Measurements from ENCODE around the gene FTSJ3.

The FTSJ3 gene

GRCh38 chr17:63833741-63834373, 6.4 kb upstream of the FTSJ3 start:
- Histone ChIP-seq H3K9me3 (ENCODE audit: severe bottlenecking) (no peaks in the 10 kb centered on the region), H3K36me3 (peaks cover 91% of the 10 kb centered on the region), H3K27me3 (ENCODE audit: insufficient read depth, low read depth, severe bottlenecking) (no peaks in the 10 kb centered on the region), H3K4me3 (ENCODE audit: low read depth, low read length) (no peak overlapping the region), H3K27ac (no peak overlapping the region)
- no peak for DNase-seq
- TF ChIP-seq CTCF (IDR thresholded peaks at IDR 0.05; ENCODE audit: low read depth, low read length) = no peak

GRCh38 chr17:63833026-63833740, 5.7 kb upstream of the FTSJ3 start:
- peaks cover 95% of the 10 kb centered on the region for H3K36me3 ChIP-seq
- H3K27ac ChIP-seq = peak overlapping the region; percentile 50
- H3K9me3 ChIP-seq (ENCODE audit: severe bottlenecking) = no peaks in the 10 kb centered on the region
- peak; percentile 84 for DNase-seq
- no peaks in the 10 kb centered on the region for H3K27me3 ChIP-seq (ENCODE audit: insufficient read depth, low read depth, severe bottlenecking)
- H3K4me3 ChIP-seq (ENCODE audit: low read depth, low read length) = no peak overlapping the region
- TF ChIP-seq CTCF (IDR thresholded peaks at IDR 0.05; ENCODE audit: low read depth, low read length) = no peak

- peaks cover 92% of the 10 kb centered on the region for H3K36me3 ChIP-seq
Observed at GRCh38 chr17:63832455-63832854, 5.0 kb upstream of the FTSJ3 start.

GRCh38 chr17:63832014-63832413, 4.6 kb upstream of the FTSJ3 start:
- Histone ChIP-seq H3K36me3 (peaks cover 90% of the 10 kb centered on the region), H3K27ac (peak overlapping the region; percentile 50), H3K9me3 (ENCODE audit: severe bottlenecking) (no peaks in the 10 kb centered on the region), H3K4me3 (ENCODE audit: low read depth, low read length) (no peak overlapping the region), H3K27me3 (ENCODE audit: insufficient read depth, low read depth, severe bottlenecking) (no peaks in the 10 kb centered on the region)
- TF ChIP-seq CTCF (IDR thresholded peaks at IDR 0.05; ENCODE audit: low read depth, low read length) = no peak
- no peak for DNase-seq

More at GRCh38 chr17:63832455-63832854, 5.0 kb upstream of the FTSJ3 start:
- no peak for TF ChIP-seq CTCF (IDR thresholded peaks at IDR 0.05; ENCODE audit: low read depth, low read length)
- no peaks in the 10 kb centered on the region for H3K9me3 ChIP-seq (ENCODE audit: severe bottlenecking)
- peak overlapping the region; percentile 50 for H3K27ac ChIP-seq
- no peak for DNase-seq
- no peak overlapping the region for H3K4me3 ChIP-seq (ENCODE audit: low read depth, low read length)
- no peaks in the 10 kb centered on the region for H3K27me3 ChIP-seq (ENCODE audit: insufficient read depth, low read depth, severe bottlenecking)

- no peaks in the 10 kb centered on the region for H3K9me3 ChIP-seq (ENCODE audit: severe bottlenecking)
- DNase-seq = no peak
- peaks cover 85% of the 10 kb centered on the region for H3K36me3 ChIP-seq
- no peak overlapping the region for H3K4me3 ChIP-seq (ENCODE audit: low read depth, low read length)
- H3K27me3 ChIP-seq (ENCODE audit: insufficient read depth, low read depth, severe bottlenecking) = no peaks in the 10 kb centered on the region
- no peak for TF ChIP-seq CTCF (IDR thresholded peaks at IDR 0.05; ENCODE audit: low read depth, low read length)
- no peak overlapping the region for H3K27ac ChIP-seq
Observed at GRCh38 chr17:63831505-63831904, 4.0 kb upstream of the FTSJ3 start.
